NCI-H1092 (cell line): ENCODE results near the gene SLC12A8.
"Not testable (repeated sequence)": the region's sequence is repeated elsewhere in the genome, so short reads cannot be mapped to it uniquely, and the experiment has no call there.

Source experiments
- DNase-seq: peaks from one replicate; lab custom pipeline; 2025; lab: John Stamatoyannopoulos, UW

The SLC12A8 gene

DNA sequence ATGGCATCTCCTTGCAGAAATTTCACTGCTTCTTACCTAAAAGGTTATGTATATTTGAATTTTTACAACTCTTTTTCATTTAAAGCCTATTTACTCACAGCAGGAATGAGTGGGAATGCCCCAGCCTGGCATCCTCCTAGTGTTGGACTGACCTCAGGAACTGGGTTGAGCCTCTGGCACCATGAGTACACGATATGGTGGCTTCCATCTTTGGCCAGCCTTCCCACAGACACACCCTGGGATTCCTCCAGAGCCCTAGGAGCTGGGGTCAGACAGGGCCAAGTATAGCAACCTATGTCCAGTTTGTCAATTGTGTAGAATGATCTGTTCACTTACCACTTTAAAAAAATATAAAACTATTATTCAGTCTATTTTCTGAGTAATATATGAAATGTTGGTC, 99.6 kb downstream of the SLC12A8 start:
- no peak for DNase-seq

DNA sequence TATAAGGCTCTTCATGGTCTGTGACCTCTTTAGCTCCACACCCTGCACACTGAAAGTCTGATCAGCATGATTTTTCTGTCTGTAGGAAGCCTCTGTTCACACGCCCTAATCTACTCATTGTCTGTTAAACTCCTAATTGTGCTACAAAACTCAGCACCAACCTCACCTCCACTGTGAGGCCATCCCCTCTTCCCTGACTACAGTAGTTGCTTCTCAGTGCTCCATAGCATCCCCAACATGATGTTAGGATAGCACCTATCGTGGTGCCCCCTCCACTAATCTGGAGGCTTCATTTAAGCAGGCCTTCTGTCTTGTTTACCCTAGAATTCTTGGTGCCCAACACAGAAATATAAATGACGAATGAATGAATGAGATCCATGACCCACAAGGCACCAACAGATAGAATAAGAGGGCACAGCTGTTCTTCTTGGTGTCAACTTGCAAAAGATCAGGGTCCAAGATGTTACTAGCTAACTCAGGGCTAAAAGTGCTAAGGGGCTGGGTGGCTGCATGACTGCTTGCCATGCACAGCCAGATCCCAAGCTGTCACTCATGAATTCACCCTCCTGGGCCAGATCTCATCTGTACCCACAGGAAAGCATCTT, 101.6 kb downstream of the SLC12A8 start:
- no peak for DNase-seq

DNA sequence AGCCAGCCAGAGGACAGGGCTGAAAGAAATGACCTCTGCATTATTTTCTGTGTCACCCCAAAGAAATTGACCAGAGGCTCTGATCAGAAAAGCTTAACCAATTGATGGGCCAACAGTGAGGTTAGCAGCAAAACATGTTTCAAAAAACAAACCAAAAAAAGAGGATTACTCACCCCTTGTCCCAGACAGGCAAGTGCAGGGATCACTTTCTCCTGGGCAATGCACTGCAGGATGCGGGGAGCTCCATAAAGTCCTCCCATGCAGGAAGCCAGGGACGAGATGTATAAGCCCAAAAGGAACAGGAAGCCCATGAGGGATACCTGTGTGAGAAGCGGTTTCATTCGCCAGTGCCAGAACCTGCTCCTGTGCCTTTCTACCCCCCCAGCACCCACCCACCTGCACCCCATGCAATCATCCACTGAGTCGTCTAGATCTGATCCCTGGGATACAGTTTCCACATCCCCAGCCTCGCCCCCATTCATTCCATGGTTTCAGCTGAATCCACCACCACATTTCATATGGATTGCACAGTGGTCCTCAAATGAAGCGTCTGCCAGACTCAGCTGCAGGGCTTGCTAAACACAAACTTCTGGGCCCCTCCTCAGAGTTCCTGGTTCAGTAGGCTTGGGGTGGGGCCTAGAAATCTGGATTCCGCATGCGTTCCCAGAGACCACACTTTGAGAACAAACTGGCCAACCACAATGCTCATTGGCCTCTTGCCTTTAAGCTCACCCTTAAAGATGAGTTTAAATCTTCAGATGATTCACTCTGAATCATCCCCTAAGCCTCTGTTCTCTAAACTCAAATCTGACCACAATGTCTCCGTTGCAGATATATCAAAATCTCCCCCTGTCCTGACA, 102.3 kb downstream of the SLC12A8 start:
- no peak for DNase-seq

DNA sequence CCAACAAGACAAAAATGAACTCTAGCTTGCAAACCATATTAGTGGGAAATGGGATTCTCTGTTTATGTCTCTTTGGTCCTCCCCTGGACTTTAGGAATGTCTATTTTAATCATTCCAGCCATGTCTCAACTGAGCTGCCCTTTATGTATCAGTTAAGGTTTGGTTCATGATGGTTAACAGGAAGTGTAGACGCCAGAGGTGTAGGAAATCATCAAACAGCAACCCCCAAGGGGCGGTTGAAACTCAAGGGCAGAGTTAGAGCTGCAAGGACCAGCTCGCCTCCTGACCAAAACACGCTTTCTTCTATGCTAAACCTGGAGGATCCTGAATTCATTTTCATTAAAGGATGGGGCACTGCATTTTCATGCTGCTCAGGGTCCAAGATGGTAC, 103.0 kb downstream of the SLC12A8 start:
- no peak for DNase-seq

DNA sequence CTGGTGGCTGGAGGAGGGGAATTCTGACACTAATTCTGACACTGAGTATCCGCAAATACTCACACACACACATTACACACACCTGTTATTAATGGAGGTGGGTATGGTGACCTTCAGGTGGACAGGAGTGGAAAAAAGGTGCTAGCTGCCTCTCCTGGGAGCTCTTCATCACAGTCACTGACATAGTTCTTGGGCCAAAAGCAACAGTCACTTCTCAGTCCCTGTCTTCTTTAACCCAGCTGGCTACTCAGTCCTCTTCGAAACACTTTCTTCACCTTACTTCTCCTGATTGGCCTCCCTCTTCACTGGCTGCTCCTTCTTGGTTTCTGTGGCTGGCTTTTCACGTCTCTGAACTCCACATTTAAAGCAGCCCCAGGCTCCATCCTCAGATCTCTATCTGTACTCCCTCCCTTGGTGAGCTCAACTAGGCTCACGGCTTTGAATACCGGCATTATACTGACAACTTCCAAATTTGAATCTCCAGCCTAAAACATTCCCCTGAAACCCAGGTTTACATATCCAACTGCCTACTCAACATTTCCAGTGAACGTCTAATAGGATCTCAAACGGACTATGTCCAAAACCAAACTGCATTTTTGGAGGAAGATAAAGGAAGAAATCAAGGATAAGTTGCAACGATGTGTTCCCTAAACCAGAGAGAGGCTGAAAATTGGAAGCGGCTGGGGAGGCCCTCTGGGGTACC, 103.6 kb downstream of the SLC12A8 start:
- no peak for DNase-seq

DNA sequence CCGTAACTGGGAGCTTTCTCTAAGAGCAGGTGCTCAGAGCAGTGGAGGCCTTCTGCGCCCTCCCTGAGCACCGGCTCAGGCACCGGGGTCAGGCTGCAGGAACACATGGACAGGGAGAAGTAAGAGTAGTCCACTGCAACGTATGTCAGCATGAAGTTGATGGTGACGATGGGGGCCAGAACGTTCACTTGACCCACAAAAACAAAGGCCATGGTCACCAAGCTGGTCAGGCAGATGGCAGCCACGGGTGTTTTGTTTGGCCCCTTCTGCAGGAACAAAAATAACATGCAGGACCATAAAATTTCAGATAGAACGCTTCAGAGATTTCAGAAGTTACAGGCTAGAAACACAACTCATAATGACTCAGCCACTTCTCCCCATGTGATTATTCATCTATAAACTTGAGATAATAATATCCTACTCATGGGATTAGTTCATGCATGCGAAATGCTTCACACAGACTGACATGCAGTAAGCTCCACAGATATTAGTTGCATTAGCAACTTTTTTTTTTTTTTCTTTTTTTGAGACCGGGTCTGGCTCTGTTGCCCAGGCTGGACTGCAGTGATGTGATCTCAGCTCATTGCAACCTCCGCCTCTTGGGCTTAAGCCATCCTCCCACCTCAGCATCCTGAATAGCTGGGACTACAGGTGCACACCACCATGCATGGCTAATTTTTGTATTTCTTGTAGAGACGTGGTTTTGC, 104.5 kb downstream of the SLC12A8 start:
- no peak for DNase-seq

DNA sequence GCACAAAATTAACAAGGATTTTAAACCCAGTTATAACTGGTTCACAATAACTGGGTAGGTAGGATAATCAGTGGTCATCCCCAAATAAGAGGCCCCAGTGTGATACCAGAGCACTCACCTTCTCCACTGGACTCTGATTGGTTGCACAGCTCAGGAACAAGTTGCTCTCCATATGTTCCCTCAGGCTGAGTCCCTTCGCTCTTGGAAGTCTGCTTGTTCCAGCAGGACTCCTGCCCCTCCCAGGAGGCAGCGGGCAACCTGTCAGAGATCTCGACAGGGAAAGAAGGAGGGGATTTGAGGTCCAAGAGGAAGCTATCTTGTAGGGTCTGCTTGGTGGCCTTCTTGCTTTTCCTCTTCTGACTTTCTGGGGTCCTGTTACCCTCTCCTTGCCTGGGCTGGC, 105.2 kb downstream of the SLC12A8 start:
- DNase-seq = no peak

DNA sequence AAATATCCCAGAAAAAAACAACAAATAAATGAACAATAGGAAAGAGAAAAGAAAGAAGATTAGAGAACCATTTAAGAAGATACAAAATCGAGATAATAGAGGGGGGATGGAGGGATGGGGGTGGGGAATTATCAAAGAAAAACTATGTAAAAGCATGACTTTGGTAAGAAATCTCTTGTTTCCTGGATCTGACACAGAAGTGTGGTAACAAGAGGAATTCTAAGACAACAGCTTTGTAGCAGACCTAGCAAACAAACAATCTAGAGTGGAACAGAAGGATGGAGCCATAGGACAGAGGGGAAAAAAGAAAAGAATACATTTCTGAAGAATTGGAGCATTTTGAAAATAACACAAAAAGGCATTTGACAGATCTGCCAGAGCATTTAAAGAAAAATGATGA, 107.4 kb downstream of the SLC12A8 start:
- DNase-seq = no peak

DNA sequence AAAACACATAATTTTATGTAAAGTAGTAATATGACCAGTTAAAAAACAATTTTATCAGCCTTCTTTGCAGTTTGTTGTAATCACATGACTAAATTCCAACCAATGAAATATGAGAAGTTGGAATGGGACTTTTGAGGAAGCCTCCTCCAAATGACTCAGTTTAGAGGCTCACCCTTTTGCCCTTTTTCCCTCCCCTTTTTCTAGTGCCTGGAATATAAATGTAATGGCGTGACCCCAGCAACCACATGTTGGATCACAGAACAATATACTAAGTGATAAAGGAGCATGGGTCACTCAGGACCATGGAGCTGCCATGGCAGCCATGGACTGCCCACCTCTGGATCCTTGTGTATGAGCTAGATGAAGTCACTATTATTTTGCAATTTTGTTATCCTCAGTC, 107.9 kb downstream of the SLC12A8 start:
- no peak for DNase-seq

DNA sequence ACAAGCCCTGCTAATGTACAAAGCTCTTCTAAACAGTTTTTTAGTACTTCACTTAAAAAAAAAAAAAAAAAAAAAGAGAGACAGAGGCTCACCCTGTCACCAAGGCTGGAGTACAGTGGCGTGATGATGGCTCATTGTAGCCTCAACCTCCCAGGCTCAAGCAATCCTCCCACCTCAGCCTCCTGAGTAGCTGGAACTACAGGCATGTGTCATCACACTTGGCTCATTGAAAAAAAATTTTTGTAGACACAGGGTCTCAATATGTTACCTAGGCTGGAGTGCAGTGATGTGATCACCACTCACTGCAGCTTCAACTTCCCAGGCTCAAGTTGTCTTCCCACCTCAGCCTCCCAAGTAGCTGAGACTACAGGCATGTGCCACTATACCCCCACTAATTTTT, 109.1 kb downstream of the SLC12A8 start:
- DNase-seq = no peak

DNA sequence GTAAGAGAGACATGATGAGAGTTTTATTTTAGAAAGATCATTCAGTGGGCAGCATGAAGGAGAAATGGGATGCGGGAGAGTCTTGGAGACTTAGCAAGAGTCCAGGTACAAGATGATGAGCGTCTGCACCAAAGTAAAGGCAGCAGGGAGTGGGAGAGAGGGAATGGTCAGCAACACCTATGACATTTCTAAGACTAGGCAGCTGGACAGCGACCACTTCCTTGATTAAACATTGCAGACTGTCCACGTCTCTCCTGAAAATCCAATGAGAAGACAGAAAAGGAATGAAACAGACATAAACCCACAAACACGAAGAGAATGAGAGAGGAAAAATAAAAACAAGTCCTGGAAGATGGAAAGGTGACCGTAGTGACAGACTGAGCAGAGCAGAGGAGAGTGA, 110.1 kb downstream of the SLC12A8 start:
- no peak for DNase-seq

DNA sequence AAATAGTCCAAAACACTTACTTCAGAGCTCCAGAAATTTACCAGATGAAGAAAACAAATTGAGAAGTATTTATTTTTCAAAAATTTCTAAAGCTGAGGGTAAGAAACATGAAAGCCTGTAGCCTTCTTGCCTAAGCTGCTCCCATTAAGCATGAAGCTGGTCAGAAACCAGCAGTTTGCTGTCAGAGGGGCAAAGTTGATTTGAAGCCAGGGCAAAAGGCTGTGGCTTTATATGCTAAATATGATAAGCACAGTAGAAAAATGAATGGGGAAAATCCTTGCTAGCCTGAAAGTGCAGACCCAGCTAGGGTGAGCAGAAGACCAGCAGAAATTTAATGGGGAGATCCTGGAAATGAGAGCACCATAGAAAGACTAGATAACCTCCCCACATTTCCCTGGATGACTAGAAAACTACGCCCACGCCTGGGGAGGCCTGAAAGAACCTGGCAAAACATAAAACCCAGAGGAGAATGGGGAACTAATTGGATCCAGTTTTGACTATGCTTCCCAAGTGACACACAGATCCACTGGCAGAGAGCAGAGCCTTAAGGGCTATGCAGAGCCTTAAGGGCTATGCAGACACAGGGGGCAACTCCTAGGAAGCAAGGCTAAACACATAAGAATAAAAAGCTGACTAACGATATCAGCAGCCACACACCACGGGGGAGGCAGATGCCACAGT, 113.8 kb downstream of the SLC12A8 start:
- no peak for DNase-seq

DNA sequence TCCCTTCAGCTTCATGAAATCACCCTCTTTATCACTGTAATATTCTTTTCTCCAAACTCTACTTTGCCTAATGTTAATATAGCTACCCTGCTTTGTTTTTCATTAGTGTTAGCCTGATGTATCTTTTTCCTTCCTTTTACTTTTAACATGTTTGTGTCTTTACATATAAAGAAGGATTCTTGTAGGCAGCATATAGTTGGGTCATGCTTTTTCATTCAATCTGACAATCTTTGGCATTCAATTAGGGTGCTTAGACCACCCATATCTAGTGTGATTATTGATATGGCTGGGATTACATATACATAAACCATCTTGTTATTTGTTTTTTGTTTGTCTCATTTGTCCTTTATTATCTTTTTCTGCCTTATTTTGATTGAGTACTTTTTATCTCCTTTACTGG, 121.9 kb downstream of the SLC12A8 start:
- no peak for DNase-seq

DNA sequence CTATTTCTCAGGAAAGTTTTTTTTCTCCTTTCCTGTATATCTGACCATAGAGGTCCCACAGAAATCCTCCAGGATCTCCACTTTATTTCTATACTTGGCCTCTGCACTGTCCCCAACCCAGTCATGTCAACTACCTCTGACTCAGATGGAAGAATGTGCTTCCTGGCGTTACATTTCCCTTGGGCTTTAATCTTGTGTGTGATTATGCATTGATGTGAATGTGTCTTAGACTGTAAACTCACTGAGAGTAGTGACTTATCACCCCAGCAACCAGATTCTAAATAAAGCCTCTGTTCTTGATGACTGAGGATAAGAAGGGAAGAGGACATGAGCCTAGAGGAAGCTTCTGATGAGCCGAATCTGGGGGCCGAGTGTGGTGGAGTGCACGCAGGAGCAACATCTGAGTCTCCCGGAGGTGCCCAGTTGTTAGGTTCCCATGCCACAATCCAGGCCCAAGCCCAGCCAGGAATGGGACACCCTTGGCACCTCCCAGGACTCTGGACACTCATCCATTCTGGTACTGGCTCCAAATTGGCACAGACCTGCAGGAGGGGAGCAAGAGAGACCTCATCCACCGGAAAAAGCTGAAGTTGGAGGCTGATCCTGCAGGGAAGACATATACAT, 124.7 kb downstream of the SLC12A8 start:
- no peak for DNase-seq

DNA sequence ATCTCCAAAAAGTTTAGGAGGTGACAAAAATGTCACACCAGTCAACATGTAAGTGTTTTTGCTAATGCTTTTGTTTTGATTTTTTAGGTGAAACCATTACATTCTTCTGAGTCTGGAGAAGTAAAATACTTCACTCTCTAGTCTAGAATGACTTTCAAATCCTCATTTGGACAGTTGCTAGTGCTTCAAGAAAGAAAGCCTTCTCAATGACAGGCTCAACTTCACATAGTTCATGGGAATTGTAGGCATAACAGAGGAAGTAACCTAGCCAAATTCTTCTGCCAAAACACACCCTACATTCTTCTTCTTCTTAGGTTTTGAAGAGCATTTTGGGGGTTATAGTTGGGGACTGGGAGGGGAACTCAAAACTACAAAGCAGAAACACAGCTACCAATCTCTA, 127.4 kb downstream of the SLC12A8 start:
- no peak for DNase-seq

DNA sequence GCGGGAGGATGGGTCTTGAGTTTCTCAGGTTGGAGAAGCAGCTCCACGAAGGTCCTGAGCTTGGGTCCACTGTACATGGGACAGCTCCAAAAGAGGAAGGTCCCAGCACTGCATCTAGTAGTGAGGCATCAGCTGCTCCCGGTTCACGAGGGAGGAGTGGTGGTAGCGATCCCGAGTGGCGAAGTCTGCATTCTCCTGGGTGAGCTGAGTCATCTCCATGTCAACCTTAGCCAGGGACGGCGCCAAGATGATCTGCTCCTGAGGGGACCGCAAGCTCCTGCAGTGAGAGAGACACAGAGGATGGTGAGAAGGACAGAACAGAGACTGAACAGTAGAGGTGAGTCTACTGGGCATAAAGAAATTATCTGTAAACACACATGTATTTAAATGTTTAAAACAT, 128.8 kb downstream of the SLC12A8 start:
- DNase-seq = no peak

DNA sequence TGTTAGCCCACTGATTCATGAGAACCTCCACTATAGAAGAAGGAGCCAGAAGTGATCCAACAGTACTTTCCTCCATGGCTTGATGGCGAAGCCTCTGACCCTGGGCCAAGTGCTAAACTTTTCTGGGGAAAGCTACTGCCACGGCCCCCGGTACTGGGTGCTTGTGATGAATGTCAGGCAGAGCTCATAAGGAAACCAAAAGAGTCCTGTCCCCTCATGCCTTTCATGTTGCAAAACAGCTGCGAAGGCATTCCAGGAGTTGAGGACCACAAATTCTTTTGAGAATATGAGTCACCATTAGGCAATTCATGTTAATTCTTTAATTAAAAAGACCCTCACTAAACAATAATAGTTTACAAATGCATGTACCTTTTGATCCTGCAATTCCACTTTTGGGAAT, 130.2 kb downstream of the SLC12A8 start:
- not testable (repeated sequence) for DNase-seq

DNA sequence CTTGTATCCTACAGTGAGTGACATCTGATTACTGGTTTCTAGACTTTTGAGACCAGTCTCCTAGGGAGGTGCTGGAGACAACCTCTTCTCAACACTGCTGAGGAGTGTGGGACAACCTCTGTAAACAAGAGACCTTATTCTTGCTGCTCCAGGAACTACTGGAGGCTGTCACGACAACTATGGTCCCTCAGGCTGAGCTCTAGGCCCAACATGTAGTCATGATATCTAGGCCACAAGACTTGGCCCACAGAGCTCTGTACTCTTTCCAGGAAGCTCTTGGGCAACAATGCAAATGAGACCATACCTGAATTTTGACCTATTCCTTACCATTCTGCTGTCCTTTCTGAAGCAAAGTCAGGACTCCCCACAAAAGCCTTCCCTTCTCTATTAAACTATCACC, 132.5 kb downstream of the SLC12A8 start:
- no peak for DNase-seq

DNA sequence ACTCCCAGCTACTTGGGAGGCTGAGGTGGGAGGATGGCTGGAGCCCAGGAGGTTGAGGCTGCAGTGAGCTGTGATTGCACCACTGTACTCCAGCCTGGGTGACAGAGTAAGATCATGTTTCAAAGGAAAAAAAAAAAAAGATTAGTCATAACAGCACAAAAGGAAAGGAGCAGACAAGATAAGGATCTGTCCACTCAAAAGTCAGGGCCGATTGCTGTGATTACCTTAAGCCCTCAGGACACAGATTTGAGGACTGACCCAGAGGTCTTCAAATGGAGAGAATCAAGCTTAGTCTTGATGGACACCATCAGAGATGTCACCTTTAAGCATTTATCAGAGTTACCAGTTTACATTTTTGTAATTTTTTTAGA, 132.9 kb downstream of the SLC12A8 start:
- no peak for DNase-seq

DNA sequence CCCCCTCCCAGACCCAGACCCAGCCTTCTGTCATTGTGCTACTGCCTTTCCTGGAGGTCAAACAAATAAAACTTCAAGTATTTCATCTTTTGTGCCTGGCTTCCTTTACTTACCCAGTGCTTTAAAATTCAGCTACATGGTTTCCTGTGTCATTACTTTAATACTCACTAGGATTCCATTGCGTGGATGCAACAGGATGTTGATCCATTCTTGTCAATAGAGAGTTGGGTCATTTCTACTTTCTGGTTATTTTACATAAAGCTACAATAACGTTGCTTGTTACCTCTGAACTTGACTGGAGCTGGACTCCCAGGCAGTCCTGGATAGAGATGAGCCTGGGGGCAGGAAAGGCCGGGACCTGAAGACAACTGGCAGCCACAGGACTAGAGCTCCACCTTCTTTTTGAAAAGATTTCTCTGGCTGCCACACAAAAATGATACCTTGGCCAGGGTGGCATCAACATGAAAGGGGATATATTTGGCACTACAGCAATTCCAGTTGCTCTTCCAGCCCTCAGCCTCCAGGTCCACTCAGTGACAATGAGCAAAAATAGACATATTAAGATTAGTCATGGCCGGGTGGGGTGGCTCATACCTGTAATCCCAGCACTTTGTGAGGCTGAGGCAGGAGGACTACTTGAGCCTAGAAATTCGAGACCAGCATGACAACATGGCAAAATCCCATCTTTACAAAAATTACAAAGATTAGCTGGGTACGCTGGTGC, 133.4 kb downstream of the SLC12A8 start:
- no peak for DNase-seq

DNA sequence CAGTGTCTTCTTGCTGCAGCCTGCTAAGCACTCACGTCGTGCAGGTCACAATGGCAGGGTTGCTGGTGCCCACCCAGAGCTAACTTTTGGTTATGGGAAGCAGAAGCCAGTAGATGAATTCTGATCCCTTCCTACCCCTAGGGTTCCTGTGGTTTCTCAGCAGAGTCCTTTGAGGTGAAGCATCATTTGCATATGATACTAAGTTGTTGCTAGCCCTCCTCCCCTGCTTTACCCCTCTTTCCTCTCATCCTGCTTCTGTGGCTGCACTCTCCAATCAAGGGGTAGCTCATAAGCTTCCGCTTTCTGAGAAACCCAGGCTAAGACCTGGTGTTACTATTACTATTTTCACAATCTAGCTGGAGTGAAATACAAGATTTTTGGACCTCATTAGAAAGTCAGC, 134.7 kb downstream of the SLC12A8 start:
- no peak for DNase-seq
